GM19238 (cell line): ENCODE results near the gene MVB12A.
A peak's percentile ranks its signal among the peaks of the same experiment; 100 is the strongest.

Source experiments
- DNase-seq: peaks from one replicate; pipeline ENCODE4 v3.0.0; 2011; ENCODE audit warnings: low spot score; ENCODE audit not compliant: insufficient read length

Gene MVB12A

GRCh38 chr19:17404621-17405249, 15.1 kb upstream of the MVB12A start:
- no peak for DNase-seq

- peak; percentile 94 for DNase-seq
These were observed 14.4 kb upstream of the MVB12A start, which contains the start of gene BST2 for GRCh38 chr19:17405250-17406045. BST2 (minus strand) TSS chr19:17405630; CDS start chr19:17405575, 55 bp downstream.

DNA sequence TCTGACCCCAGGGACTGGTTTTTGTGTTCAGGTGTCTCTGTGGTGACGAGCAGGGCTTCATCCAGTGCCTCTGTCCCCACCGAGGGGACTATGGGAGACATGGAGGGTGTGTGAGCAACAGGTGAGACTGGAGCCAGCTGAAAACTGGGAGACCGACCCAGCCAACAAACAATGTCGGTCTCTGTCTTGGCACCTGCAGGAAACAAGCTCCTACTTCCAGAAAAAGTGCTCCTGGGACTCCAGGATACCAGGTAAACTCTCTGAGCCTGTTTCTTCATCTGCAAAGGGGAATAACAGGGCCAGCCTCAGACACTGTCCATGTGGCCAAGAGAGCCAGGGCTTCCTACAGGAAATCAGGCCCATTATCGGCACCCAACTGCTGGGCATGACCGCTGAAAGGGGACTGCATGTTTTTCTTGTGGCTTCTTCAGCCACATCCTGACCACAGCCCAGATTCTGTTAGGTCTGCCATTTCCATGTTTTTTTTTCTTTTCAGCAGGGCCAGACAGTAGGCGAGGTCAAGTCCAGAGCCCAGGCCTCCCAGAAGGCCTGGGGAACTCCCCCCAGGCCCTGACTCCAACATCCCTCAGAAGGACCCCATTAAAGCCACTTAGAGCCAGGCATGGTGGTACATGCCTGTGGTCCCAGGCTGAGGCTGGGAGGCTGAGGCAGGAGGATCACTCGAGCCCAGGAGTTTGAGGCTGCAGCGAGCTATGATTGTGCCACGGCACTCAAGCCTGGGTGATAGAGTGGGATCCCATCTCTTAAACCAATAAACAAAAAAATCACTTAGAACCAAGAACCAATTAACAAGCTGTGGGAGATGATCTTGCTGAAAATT, 13.6 kb upstream of the MVB12A start:
- peak; percentile 70 for DNase-seq

- DNase-seq: no peak
These were observed 13.0 kb upstream of the MVB12A start for GRCh38 chr19:17406887-17407196.

- no peak for DNase-seq
These were observed 9.9 kb upstream of the MVB12A start for GRCh38 chr19:17409990-17410389.

- DNase-seq: no peak
These were observed 8.0 kb upstream of the MVB12A start for GRCh38 chr19:17411801-17412200.

- no peak for DNase-seq
These were observed 5.8 kb upstream of the MVB12A start for GRCh38 chr19:17414097-17414496.

- DNase-seq: no peak
These were observed 4.7 kb upstream of the MVB12A start for GRCh38 chr19:17415121-17415520.

DNA sequence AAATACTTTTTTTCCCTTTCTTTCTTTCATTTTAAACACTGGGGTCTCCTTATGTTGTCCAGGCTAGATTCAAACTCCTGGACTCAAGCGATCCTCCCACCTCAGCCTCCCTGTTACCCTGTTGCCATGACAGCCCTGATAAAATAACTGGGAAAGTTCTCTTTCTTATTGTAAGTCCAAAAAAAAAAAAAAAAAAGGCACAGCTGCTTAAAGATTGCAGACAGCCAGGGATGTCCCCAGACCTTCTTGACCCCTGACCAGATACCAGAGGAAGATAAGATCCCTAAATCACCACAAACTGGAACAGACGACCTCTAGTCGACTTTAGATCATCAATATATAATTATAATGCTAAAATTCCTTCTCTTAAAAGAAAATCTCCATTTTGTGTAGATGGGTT, 1.1 kb upstream of the MVB12A start:
- DNase-seq: no peak

- no peak for DNase-seq
These were observed 660 bp upstream of the MVB12A start for GRCh38 chr19:17419154-17419620.

DNA sequence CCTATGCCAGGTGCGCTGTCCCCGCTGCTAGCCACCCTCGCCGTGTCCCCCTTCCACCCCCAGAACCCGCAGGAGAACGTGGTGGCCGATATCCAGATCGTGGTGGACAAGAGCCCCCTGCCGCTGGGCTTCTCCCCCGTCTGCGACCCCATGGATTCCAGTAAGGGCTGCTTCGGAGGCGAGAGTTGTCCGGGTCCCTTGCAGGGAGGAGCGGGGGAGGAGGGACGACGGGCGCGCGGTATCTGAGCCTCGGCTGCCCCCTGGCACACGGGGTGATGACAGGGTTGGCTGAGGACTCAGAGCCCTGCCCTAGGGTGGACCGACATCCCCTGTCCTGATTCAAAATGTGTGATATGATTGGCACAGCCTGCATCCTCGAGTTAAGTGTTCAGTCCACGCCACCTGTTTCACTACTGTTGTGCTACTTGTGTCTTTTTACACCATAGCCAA, 653 bp downstream of the MVB12A start:
- DNase-seq: no peak

DNA sequence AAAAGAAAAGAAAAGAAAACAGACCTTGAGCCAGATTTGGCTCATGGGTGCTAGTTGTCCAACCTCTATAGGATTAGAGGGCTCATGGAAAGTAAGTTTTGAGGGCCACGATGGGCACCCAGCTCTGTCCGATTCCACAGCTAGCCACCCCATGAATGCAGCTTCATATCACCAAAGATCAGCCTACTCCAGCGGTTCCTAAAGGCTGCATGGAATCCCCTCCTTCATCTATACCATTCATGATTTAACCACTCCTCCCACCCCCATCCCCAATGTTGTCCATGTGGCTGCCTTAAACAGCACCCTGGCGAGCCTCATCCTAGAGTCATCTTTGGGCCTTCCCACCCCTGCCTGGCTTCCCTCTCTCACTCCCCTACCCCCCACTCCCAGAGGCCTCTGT, 2.1 kb downstream of the MVB12A start:
- DNase-seq: no peak

DNA sequence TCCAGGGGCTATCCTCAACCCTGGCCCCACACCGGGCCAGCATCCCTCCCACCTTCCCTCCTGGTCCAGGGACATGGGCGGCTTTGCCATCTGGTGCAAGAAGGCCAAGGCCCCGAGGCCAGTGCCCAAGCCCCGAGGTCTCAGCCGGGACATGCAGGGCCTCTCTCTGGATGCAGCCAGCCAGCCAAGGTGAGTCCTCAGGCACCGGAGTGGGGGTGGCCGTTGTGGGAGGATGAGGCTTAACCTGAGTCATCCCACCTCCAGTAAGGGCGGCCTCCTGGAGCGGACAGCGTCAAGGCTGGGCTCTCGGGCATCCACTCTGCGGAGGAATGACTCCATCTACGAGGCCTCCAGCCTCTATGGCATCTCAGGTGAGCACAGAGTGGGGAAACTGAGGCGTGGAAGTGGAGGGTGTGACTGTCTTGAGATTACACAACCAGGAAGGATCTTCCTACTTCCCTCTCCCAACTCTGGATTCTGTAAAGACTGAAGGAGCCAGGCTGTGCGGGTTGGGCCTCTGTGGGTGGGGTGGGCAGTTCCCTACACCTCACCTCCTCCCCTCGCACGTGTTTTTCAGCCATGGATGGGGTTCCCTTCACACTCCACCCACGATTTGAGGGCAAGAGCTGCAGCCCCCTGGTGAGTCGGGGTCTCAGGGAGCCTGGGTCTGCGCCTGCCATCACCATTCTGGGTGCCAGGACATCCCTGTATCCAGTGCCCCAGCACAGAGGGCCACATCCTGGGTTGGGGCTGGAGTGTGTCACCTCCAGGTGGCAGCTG, 3.8 kb downstream of the MVB12A start:
- no peak for DNase-seq

DNA sequence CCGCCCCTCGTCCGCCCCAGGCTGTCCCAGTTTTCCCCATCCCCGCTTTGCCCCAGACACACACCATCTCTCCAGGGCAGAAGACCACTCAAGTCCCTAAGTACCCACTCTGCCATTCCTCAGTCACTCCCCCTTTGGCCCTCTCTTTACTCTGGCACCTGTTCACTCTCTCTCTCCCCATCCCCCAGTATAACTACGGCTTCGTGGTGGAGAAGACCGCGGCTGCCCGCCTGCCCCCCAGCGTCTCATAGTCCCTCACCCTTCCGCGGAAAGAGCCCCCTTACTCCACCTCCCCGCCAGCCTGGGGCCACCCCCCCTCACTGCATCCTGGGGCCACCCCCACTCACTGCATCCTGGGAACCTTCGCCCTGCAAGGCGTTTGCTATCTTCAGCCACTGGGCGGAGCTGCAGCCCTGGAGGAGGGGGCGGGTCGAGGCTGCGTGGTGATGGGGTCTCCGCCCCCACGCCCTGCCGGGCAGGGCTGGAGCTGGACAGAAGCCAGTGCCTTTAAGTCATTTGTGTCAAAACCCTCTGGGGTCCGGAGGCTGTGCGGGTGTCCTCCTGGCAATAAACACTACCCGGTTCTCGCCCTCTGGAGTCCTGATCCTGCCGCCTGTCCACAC, 5.0 kb downstream of the MVB12A start:
- DNase-seq: no peak

GRCh38 chr19:17429641-17430113, 9.8 kb downstream of the MVB12A start:
- DNase-seq: no peak

DNA sequence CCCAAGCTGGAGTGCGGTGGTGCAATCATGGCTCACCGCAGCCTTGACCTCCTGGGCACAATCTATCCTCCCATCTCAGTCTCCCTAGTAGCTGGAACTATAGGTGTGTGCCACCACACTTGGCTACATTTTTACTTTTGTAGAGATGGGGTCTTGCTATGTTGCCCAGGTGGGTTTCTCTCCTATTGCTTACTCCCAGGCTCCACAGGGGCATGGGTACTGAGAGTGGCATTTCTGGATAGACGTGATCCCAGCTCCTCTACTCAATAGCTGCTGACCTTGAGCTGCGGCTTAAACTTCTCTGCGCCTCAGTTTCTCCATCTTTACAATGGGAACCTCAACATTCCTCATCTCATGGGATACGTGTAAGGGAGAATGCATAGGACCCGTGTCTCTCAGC, 11.6 kb downstream of the MVB12A start:
- no peak for DNase-seq

DNA sequence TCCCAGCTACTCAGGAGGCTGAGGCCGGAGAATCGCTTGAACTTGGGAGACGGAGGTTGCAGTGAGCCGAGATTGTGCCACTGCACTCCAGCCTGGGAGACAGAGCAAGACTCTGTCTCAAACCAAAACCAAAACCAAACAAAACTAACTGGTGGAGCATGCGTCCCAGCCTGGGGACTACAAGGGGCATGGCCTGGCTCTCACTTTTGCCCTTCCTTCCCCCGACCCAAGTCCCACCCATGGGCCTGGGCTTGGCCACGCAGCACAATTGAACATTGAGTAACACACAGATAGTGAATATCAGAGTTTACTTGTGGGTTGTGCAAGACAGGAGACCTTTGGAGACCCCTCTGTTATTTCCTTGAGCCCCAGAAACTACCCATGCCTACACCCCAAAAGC, 15.4 kb downstream of the MVB12A start:
- DNase-seq: no peak

- no peak for DNase-seq
These were observed 16.4 kb downstream of the MVB12A start for GRCh38 chr19:17436094-17436873.

- DNase-seq: no peak
These were observed 17.0 kb downstream of the MVB12A start for GRCh38 chr19:17436874-17437267.
